ENCODE data around the gene NCR1.
"Not testable (repeated sequence)": the region's sequence is repeated elsewhere in the genome, so short reads cannot be mapped to it uniquely, and the experiment has no call there.

The NCR1 gene

DNA sequence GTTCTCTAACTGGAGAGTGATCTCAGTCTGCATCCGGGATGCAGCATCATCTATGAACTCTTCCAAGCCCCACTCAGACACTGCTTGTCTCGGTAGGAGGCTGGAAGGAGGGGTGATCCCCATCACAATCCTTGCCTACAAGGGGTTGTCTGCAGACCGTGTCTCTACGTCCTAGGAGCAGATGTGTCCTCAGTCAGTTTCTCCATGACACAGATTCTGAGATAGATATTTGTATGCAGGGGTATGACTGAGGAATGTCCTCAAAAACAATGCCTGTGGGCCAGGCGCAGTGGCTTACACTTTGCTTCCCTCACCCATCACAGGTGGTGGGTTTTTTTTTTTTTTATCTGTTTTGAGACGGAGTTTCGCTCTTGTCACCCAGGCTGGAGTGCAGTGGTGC, 871 bp downstream of the NCR1 start:
- no peak for DNase-seq (ENCODE audit: low read depth, low spot score)

- not testable (repeated sequence) for DNase-seq (ENCODE audit: low read depth, low spot score)
Measured at GRCh38 chr19:54907899-54908298, 2.0 kb downstream of the NCR1 start.

- no peak for DNase-seq (ENCODE audit: low read depth, low spot score)
Measured at GRCh38 chr19:54916822-54917221, 10.9 kb downstream of the NCR1 start.

GRCh38 chr19:54918499-54918898, 12.6 kb downstream of the NCR1 start:
- DNase-seq (ENCODE audit: low read depth, low spot score), result no peak

DNA sequence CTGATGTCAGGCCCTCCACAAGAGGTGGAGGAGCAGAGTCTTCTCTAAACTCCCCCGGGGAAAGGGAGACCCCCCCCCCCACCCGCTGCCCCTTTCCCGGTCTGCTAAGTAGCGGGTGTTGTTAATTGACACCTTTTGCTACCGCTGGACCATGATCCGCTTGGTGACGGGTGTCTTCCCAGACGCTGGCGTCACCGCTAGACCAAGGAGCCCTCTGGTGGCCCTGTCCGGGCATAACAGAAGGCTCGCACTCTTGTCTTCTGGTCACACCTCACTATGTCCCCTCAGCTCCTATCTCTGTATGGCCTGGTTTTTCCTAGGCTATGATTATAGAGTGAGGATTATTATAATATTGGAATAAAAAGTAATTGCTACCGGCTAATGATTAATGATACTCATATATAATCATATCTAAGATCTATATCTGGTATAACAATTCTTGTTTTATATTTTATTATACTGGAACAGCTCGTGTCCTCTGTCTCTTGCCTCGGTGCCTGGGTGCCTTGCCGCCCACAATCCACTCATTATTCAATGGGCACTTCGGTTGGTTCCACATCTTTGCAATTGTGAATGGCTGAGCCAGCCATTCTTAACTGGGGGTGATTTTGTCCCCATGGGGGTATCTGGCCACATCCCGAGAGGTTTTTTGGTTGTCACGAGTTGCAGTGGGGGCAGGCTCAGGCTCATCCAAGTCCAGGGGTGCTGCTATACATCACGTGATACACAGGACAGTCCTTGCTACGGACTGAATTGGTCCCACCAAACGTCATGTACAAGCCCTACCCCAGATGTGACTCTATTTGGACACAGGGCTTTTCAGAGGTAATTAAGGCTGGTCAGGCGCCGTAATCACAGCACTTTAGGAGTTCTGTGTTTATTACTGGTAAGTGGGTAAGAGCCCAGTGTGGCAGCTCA, 14.0 kb downstream of the NCR1 start:
- not testable (repeated sequence) for DNase-seq (ENCODE audit: low read depth, low spot score)

DNA sequence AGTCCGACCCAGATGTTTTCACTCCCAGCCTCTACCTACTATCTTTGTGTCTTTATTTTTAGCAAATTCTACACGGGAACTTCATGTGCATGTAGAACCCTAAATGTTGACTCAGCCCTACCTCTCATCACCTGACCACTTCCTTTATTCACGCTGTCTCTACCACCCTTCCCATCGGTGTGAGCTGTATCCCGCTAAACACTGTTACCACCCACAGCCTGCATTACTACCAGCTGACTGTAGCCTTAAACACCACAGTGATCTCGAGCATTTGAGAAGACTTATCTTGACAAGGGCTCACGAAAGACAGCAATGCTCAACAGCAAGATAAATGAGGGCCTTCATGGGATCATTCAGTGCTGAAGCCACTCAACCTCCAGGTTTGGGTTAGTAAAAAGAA, 15.1 kb downstream of the NCR1 start:
- no peak for DNase-seq (ENCODE audit: low read depth, low spot score)

DNA sequence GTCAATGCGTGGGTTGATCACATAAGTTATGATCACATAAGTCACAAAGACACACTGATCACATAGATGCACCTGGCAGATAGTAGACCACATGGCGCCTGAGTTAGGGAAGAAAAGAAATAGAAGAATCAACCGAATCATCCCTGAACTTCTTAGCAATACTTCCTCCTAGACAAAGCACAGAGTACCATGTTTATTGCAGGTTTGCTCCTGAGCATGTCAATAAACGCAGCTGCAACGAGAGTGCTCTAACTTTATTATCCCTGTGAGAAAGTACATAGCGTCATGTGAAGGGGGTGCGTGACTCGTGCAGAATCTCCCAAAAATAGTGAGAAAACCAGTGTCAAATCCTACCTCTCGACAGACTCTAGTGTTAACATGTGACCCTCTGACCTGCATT, 17.3 kb downstream of the NCR1 start:
- no peak for DNase-seq (ENCODE audit: low read depth, low spot score)

- DNase-seq (ENCODE audit: low read depth, low spot score), result no peak
Measured at GRCh38 chr19:54928299-54928698, 22.4 kb downstream of the NCR1 start.

DNA sequence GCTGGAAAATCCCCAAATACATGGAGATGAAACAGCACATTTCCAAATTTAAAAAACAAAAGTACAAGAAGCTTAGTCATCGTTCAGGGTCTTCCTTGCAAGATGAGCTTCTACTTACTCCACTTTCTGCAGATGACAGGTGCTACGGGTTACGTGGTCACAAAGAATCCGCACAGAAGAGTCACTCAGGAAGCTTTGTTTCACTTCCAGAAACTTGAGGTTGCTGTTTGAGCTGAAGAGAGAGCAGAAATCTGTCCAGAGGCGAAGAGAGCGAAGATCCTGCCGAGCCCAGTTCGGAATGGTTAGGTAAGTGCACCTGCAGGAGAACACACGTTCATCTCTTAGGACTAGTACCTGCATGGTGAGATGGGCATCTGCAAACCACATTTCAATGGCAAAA, 32.0 kb downstream of the NCR1 start:
- DNase-seq (ENCODE audit: low read depth, low spot score), result no peak

DNA sequence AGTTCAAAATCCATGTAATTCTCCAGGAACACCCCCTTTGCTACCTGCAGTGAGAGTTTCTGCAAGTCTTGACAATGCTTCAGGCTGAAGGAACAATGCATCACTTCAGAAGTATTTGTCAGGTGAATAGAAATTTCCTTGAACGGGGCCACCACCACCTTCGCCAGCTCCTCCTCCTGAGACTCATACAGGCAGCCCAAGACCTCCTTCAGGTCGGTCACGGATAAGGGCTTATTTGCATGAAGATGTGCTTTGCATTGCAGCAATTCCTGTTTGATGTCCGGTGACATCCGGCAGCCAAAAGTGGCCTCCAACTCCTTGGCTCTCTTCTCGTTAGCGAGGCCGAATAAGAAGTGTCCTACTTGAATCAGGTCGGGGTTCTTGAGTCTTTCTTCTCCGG, 33.0 kb downstream of the NCR1 start:
- DNase-seq (ENCODE audit: low read depth, low spot score), result no peak

DNA sequence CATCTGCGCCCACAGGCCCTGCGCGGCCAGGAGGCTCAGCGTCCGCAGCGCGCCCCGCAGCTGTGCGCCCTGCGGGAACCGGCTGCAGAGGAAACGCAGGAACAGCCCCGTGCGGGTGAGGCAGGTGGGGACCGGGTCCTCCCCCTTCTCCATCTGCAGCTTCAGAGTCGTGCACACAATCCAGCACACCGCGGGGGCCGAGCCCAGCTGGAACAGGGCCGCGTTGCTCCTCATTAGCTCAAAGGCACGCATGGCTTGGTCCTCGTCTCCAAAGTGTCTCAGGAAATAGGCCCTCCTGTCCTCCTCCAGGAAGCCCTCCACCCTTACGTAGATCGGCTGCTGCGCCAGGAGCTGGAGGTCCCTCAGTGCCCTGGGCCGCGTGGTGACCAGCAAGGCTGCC, 33.6 kb downstream of the NCR1 start:
- DNase-seq (ENCODE audit: low read depth, low spot score), result not testable (repeated sequence)

DNA sequence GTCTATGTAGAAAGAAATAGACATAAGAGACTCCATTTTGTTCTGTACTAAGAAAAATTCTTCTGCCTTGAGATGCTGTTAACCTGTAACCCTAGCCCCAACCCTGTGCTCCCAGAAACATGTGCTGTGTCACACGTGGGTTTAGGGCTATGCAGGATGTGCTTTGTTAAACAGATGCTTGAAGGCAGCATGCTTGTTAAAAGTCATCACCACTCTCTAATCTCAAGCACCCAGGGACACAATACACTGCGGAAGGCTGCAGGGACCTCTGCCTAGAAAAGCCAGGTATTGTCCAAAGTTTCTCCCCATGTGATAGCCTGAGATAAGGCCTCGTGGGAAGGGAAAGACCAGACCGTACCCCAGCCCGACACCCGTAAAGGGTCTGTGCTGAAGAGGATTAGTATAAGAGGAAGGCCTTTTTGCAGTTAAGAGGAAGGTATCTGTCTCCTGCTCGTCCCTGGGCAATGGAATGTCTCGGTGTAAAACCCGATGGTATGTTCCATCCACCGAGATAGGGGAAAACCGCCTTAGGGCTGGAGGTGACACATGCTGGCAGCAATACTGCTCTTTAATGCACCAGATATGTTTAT, 37.9 kb downstream of the NCR1 start:
- not testable (repeated sequence) for DNase-seq (ENCODE audit: low read depth, low spot score)

GRCh38 chr19:54947381-54947780, 41.4 kb downstream of the NCR1 start, which contains the start of gene NLRP7:
TSS of gene NLRP7 (minus strand) at chr19:54947530.
- DNase-seq (ENCODE audit: low read depth, low spot score), result no peak

DNA sequence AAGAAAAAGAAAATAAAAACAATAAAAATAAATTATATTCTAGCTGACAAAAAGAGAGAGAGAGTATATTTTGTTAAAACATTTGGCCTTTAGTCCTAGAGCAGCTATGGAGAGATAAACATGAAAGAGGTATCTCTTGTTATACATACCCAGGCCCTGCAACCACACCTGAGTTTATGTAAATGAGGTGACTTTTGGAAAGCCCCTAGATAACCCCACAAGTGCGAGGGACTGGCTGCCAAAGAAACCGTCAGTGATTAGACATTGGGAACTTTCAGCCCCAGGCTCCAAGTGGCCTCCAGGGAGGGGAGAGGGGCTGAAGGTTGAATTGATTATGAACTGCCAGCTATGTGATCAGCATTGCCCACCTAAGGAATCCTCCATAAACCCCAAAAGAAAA, 43.5 kb downstream of the NCR1 start:
- no peak for DNase-seq (ENCODE audit: low read depth, low spot score)

GRCh38 chr19:54950580-54950979, 44.6 kb downstream of the NCR1 start:
- not testable (repeated sequence) for DNase-seq (ENCODE audit: low read depth, low spot score)

GRCh38 chr19:54952591-54953344, 46.8 kb downstream of the NCR1 start:
- no peak for DNase-seq (ENCODE audit: low read depth, low spot score)

DNA sequence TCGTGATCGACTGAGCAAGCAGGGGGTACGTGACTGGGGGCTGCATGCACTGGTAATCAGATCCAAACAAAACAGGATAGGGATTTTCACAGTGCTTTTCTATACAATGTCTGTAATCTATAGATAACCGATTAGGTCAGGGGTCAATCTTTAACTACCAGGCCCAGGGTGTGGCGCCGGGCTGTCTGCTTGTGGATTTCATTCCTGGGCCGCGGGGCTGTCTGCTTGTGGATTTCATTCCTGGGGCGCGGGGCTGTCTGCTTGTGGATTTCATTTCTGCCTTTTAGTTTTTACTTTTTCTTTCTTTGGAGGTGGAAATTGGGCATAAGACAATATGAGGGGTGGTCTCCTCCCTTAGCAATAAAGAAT, 47.4 kb downstream of the NCR1 start:
- DNase-seq (ENCODE audit: low read depth, low spot score), result not testable (repeated sequence)

GRCh38 chr19:54955376-54955775, 49.4 kb downstream of the NCR1 start:
- DNase-seq (ENCODE audit: low read depth, low spot score), result no peak

DNA sequence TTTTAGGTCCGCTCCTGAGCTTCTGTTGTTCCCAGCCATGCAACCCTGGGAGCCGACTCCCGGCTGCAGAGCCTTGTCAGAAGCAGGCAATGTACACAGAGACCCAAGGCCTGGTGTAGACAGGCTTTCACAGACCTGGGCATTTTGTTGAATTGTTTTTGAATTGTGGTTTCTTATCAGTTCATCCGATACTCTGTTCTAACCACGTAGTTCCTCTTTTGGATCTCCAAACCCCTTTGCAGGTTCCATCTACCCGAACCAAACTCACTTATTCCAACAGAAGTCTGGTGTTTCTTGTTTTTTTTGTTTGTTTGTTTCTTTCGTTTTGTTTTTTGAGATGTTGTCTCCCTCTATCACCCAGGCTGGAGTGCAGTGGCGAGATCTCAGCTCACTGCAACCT, 53.9 kb downstream of the NCR1 start:
- no peak for DNase-seq (ENCODE audit: low read depth, low spot score)
